OCI-M1 (cell line): ENCODE measurements around the gene HOXA2.

Experiments
- DNase-seq: peaks from one replicate; lab custom pipeline; 2025; lab: John Stamatoyannopoulos, UW

The HOXA2 gene

DNA sequence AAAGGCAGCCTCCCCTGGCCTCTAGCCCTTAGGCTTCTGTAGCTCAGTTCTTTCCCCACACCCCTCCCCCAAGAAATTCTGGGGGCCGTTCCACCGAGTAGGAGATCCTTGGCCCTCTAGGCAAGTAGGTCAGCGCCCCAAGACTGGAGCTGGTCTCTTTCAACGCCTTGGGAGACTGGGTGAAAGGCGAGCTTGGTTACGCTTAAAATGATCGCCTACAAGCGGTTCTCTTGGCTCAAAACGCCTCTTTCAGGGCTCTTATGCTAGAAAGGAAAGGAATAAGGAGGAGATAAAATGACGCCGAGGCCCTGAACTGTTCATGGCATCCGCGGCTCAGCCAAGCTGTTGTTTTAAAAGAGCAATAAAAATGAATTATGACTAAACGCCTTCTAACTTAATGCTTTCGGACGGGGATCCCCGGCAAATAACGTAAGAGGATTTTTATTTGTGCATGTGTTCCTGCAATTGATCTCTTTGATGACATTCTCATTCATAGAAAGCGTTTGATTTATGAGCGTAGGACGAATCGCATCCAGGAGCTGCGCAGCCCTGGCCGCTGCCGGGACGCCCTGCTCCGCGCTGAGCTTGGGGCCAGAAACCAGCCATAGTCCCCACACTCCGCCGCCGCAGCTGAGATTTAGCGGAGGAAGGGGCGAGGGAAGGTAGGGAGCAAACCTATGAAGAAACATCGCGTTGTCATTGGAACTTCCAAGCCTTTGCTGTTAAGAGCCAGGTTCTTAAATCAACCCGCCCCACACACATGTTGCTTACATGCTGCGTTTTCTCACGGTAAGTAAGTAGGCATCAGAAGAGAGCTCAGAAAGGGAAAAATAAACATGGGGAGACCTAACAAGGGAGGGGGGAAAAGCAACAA is 3.7 kb downstream of the HOXA2 start:
- DNase-seq: no peak

DNA sequence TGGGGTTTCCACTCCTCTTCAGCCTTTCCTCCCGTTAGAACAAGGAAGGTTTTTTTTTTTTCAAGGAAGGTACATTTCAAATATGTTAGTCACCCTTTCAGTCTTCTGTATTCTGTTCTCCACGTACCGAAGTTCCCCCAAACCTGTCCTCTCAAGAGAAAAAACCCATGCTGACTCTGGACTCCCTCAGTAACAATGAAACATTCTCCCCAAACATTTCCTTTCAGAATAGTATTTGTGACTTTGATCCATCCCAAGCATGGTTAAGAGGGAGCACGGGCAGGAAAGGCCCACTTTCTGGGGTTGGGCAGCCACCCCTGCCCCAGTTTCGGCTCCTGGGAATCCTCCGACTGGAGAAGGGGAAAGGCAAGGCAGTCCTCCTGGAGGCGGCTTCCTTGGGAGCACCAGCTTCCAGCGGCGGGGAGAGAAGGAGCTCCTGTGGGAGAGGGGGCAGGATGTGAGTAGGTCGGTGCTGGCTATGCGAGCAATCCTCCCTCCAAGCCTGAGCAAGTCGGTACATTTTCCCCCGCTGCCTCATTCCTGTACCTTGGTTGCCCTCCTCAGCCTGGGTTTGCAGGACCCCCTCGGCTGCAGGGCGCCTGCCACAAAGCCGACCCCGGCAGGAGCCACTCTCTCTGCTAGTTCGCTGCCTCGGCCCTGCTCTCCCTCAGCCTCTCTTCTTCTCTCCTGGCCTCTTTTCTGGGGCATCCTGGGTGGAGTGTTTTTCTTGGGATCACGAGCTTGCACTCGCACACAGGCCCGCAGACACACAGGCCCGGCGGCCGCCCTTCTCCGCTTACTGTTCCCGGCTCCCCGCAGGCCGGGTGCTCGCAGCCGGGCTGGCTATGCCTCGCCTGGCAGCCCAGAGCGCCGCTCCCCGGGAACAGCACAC is 4.6 kb downstream of the HOXA2 start:
- no peak for DNase-seq

DNA sequence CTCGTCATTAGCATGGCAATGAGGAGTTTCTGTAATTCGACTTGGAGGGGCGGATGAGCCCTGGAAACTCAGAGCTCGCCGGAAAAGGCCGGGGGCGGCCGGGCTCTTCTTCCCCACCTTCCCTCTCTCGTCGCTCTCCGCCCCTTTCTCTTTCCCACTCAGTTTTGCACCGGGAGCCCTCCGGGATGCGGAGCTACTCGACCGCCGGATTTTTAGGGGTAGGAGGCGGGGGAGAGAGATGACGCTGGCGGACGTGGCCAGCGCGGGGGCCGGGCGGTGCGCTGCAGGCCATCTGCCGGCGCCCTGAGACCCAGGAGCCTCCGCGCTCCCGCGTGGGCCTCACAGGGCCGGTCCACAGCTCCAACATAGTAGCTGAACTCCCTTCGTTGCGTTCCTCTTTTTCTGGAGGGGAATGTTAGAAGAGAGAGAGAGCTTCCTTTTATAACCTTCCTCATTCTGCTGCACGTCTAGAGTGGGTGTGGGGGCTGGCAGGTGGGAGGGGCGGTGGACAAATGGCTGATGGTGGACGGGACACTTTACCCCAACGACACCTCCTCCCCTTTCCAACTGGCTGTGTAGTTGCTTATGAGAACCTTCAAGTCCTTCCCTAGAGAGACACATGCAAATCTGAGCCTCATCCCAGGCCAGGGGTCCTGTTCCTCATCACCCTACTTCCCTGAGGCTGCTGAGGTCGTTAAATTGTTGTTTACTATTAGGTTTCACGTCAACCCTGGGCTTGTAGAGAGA is 5.5 kb downstream of the HOXA2 start:
- peak; percentile 34 for DNase-seq

DNA sequence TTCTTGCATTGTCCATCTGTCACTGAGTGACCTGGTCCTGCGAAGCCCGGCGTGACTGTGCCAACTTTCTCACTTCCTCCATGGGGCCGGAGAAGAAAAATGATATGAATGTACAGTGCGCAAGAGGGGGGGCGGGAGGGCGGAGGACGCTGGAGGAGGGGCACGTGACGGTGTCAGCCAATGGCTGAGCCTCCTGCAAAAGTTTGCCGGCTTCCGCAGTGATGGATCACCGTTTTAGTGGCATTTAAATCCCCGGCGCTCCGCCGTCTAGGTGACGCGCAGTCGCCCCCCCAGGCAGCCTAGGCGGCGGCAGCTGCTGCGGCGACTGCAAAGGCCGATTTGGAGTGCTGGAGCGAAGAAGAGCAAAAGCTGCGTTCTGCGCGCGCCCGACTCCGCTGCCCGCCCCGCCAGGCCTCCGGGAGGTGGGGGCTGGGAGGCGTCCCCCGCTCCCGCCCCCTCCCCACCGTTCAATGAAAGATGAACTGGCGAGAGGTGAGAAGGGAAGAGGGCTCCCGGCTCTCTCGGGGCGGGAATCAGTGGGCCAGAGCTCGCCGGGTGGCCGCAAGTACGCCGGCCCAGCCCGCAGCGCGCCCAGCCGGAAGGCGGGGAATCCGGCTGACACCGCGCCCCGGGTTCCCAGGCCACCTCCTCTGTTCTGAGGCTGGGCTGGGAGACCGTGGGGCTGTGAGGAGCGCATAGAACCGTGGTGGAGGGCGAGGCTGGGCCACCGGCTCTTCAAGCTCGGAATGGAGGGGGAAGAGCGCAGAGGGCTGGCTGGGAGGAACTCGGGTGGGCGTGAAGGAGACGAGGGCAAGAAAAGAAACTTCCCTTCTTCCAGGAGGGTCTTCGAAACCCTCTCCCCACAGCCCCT is 6.4 kb downstream of the HOXA2 start, which contains the start of gene HOXA1:
HOXA1 (minus strand) TSS at position 104 of the 871 bp plus-strand sequence; CDS start at position 16, 88 bp downstream.
- peak; percentile 89 for DNase-seq

DNA sequence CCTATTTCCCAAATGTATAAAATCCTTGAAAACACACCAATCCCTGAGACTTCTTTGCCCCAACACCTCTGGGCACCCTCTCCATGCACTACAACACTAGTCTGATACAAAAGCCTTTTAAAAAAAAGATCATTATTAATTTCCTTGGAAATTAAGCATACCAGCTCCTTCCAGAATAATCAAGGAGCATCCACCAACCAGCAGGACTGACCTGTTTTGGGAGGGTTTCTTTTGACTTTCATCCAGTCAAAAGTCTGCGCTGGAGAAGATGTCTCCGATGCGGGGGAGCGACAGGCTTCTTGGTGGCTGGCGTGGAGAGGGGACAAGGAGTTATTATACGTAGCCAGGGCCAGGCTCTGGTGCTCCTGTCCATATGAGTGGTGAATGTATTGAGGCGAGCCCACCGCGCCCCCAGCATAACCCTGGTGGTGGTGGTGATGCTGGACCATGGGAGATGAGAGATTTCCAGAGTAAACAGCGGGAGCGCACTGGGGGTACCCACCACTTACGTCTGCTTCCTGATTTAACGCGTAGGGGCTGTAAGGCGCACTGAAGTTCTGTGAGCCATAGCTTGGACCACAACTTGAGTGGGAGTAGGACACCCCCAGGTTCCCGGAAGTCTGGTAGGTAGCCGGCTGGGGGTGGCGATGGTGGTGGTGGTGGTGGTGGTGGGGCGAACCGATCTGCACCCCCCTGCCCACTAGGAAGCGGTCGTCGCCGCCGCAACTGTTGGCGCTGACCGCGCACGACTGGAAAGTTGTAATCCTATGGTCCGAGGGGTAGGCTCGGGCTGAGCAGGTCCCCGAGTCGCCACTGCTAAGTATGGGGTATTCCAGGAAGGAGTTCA is 7.2 kb downstream of the HOXA2 start:
- peak; percentile 34 for DNase-seq

DNA sequence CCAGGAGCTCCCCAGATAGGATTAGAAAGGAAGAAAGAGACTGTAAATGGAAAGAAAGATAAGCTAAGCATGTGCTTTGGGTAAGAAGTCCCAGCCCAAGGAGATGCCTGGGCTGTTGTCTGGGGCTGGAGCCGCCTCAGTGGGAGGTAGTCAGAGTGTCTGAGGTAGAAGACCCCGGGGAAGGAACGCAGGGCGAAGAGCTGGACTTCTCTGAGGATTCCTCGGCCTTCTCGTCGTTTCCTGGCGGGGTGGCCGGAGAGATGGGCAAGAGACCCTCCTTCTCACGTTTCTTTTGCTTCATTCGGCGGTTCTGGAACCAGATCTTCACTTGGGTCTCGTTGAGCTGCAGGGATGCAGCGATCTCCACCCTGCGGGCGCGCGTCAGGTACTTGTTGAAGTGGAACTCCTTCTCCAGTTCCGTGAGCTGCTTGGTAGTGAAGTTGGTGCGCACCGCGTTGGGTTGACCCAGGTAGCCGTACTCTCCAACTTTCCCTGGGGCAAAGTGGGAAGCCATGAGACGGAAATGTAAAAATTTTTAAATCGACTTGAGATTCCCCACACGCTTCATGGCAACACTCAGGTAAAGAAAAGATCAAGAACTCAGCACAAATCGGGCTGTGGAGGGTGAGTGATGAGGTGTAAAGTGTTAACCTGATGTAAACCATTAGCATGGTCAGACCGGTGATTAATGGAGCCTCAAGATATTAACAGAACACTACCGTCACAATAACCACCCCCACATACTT is 8.0 kb downstream of the HOXA2 start:
- no peak for DNase-seq

DNA sequence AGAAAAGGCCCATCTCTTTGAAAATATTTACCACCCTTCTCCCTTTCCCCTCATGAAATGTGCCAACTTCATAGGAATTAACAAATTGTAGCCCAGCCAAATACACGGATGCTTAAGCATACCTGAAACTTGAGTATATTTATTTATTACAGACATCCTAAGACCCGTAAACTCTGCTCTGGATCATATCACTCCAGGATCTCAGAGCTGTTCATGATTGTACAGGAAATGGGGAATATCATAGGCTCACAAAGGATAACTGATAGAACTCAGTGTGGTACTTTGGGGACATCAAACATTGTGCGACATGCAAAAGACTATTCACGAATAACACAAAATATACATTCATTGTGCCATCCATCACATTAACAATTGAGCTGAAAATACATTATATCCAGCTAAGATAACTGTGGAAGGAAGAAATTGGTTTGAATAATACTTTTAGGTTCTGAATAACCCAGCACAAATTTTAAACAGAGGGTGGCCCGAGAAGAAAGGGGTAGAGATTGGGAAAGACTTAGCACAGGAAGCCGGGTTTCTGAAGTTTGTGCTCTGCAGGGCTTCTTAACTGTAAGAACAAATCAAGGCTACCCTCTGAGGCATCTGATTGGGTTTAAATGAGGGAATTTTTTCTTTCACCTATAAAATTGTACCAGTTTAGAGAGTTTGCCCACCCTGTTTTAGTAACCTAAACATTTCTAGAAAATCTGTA is 9.1 kb downstream of the HOXA2 start:
- no peak for DNase-seq

DNA sequence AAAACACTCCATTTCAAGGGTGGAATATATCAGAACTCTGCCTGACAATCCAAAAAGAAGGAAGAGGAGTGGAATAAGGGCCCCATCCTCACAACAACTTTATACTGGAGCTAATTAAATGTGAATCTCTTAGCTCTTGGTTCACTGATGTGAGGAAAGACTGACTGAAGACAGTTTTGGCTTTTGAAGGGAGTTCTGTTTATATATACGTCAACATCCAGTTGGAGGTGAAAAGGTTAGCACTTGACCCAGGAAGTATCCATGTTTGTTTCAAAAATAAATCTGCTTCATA is 9.7 kb downstream of the HOXA2 start:
- DNase-seq: no peak

DNA sequence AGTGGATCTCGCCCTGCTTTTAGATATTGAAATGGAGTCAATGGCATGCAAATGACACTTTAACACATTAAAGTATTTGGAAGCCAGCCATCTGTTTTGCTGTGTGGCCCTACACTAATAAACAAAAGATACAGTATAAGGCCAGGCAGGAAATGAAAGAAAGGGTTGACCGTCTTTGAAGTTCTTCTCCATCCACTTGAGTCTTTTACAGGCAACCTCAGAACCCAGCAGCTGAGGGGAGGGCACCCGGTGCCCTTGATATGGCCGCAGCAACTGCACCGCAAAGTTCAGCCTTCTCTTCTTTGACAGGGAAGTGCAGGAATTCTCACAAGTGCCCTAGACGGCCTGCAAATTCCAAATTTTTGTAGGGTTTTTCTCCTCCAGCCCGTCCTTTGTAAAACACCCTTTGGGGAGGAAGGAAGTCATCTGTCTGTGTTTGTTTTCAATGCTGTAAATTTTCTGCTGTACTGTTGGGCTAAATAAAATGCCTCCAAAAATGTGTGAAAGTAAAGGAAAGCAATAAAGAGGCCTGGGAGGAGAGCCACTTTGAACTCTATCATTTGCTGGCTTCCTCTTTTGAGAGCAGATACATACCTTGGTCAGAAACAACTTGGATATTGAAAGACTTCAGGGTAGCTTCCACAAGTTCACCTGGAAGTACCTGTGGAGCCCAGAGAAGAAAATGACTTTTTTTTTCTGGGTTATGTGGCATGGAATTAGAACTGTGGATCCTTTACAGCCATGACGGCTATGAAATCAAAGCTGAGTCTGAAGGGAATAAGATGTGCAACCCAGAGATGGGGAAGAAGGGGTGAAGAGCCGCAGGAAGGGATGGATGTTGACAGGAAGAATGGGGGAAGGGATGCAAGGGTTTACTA is 10.3 kb downstream of the HOXA2 start:
- no peak for DNase-seq

DNA sequence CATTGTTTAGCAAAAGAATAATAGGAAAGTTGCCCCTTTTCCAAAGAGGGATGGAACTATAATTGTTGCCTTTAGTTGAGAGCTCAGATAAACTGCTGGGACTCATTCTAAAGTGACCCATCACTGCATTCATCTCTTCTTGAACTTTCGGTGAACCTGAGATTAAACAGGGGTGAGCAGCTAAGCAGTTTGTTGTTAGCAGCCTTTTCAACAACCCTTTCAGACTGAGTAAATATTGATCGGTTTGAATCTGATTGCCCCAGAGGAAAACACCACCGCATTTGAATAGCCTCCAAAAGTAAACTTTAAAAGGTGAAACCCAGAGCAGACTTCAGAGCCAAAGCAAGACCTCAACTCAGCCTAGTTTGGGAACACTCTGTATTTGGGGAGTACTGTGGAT is 11.4 kb downstream of the HOXA2 start:
- no peak for DNase-seq

DNA sequence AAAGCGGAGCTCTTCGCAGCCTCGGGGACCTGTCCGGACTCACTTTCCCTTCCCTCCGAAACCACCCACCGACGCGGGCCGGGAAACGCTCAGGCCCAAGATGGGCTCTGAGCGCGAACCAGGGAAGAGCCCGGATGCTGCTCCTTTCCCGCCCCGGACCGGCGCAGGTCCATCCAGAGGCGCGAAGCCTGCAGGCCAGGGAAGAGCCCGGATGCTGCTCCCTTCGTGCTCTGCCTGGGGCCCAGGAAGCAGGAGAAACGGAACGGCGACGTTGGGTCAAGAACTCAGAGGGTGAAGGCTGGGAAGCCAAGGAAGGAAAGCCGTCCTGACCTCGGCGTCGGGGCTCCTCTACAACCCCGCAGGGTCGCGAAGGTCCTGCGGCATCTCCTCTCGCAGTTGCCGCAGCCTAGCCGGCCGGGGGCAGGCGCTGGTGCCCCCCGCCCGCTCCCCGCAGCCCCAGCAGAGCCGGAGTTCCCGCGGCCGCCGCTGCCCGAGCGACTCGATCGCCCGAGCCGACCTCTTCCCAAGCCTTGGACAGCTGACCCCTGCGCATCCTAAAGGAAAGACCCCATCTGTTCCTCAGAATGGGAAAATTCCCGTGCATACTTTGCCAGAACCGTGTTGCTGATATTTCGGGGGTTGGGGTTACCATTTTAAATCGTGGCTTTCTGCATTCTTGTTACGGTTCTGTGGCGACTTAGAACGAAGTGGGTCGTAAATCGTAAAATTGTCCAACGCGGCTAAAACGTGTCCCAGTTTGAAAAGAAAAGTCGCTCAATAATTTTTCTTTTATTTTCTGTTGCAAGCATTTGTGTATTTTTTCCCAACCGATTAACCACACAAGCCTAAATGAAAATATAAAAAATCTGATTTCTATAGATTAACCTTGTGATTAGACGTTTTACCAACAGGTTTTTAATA is 14.2 kb downstream of the HOXA2 start:
- no peak for DNase-seq

DNA sequence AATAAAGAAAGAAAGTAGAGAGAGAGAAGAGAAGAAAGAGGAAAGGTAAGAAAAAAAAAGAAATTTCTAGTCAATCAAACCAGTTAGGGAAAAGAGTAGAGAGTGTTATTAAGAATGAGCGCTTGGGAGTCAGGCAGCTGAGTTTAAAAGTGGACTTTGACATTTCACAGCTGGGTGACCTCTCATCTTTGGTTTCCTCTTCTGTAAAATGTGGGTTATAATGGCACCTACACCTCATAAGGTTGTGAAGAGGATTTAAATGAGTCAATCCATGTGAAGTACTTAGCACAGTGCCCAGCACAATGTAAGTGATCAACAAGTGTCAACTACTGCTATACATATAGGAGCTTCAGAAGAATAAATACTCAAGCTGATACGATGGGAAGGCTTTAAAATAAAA is 18.8 kb downstream of the HOXA2 start:
- DNase-seq: no peak

DNA sequence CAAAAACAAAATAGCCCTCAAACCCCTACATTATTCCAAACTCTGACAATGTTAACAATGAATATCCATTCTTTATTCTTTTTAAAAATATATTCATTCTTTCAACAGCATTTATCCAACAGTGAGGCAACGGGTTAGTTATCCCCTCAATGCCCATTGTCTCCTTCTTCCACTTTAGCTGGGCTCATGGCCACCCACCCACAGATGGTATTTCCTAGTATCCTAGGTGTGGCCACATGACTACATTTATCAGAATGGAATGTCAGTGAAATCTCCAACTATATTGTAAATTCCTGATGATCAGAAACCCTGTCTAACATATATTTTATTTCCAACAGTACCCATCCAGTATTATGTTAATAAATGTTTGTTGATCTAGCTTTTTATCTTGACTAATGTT is 20.3 kb downstream of the HOXA2 start:
- DNase-seq: no peak

DNA sequence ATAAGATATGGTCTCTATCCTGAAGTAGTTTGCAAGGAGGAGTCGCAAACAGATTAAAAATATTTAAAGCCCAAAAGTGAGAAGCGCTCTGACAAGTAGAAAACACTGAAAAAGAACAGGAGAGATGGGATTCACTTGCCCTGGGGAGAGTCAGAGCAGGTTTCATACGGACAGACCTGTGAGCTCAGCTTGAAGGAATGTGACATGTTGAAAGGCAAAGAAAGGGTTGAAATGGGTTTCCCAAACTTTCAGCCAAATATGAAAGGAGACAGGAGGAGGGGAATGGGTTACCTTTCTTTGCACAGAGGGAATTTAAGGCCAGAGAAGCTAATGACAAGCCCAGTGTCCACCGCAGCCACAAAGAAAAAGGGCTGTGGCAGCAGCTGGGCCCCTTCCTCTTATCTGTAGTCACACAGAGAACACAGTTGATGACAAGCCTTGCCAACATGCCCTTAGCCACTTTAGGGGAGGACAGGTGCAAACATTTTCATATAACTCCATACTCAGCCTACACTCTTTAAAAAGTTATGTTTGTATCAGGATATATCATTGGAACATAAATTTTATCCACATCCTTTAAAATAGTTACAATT is 21.5 kb downstream of the HOXA2 start:
- DNase-seq: peak; percentile 74

DNA sequence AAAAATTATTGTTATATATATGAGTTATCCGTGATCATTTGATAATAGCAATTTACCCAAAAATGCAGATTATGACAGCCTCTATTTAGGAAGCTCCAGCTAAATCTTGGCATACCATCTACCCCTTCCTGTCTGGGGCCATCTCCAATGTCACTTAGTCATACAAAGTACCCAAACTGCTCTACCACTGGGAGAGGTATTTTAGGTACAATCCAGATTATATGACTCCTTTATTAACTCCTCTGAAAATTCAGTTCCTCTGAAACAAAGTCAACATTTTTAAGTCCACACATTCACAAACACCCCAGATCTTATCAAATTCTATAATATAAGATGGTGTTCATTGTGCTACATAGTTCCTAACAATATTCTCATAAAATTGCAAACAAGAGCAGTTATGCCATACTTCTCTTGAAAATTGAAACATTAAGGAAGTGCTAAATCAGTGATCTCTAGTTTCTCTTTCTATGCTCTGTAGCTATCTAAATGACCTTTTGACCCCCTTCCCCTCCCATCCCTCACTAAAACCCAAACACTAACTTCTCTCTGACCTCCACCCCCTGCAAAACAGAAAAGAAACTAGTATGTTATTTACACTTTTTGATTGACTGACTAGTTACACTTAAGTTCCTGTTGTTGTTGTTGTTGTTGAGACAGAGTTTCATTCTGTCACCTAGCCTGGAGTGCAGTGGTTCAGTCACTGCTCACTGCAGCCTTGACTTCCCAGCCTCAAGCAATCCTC is 23.1 kb downstream of the HOXA2 start:
- DNase-seq: peak; percentile 57
